Parathyroid adenoma (tissue), 2 donors: Measurements from ENCODE around the gene RAET1G.

Experiments used
- H2AFZ ChIP-seq: fragments of 300-600 bp; sonication (generic); one replicate; pipeline ENCODE4 v1.7.0; 2017; ENCODE audit warnings: antibody characterized with exemption, mild to moderate bottlenecking
- H3K27ac ChIP-seq: fragments of 300-600 bp; sonication (generic); one replicate; pipeline ENCODE4 v1.7.0; 2017
- H3K27me3 ChIP-seq: fragments of 300-600 bp; sonication (generic); one replicate; pipeline ENCODE4 v1.7.0; 2017; ENCODE audit warnings: low read length; ENCODE audit not compliant: control insufficient read depth, insufficient read depth
- H3K36me3 ChIP-seq: fragments of 300-600 bp; sonication (generic); one replicate; pipeline ENCODE4 v1.7.0; 2017; ENCODE audit warnings: low read length; ENCODE audit not compliant: control insufficient read depth, insufficient read depth
- H3K4me1 ChIP-seq: fragments of 300-600 bp; sonication (generic); one replicate; pipeline ENCODE4 v1.7.0; 2017; ENCODE audit warnings: control low read depth
- H3K4me2 ChIP-seq: fragments of 300-600 bp; sonication (generic); one replicate; pipeline ENCODE4 v1.7.0; 2017; ENCODE audit warnings: low read length
- H3K4me3 ChIP-seq: fragments of 300-600 bp; sonication (generic); one replicate; pipeline ENCODE4 v1.7.0; 2017; ENCODE audit warnings: low read depth, low read length
- H3K79me2 ChIP-seq: fragments of 300-600 bp; sonication (generic); one replicate; pipeline ENCODE4 v1.7.0; 2017; ENCODE audit warnings: control low read depth
- H3K9ac ChIP-seq: fragments of 300-600 bp; sonication (generic); one replicate; pipeline ENCODE4 v1.7.0; 2017; ENCODE audit warnings: mild to moderate bottlenecking
- H3K9me3 ChIP-seq: fragments of 300-600 bp; sonication (generic); one replicate; pipeline ENCODE4 v1.7.0; 2017; ENCODE audit warnings: low read length; ENCODE audit not compliant: control insufficient read depth
- CTCF ChIP-seq: fragments of 300-600 bp; sonication (generic); IDR thresholded peaks from one replicate; pipeline ENCODE4 v1.7.0; 2017; ENCODE audit warnings: antibody characterized with exemption, mild to moderate bottlenecking
- donor health status: primary hyperparathyroidism.

The RAET1G gene

GRCh38 chr6:149890629-149891045, 32.3 kb downstream of the RAET1G start:
- Histone ChIP-seq H3K4me2 (no peak overlapping the region), H3K79me2 (no peaks in the 10 kb centered on the region), H3K27ac (no peak overlapping the region), H3K4me1 (peaks cover 21% of the 10 kb centered on the region), H3K9ac (no peak overlapping the region), H3K36me3 (no peaks in the 10 kb centered on the region), H3K9me3 (no peaks in the 10 kb centered on the region), H3K4me3 (no peak overlapping the region), H2AFZ (no peak overlapping the region), H3K27me3 (no peaks in the 10 kb centered on the region)
- no peak for TF ChIP-seq CTCF

- no peak for TF ChIP-seq CTCF
Observed at GRCh38 chr6:149889326-149889725, 33.6 kb downstream of the RAET1G start.

GRCh38 chr6:149888659-149889058, 34.3 kb downstream of the RAET1G start:
- Histone ChIP-seq H3K9me3 (no peaks in the 10 kb centered on the region), H3K36me3 (no peaks in the 10 kb centered on the region), H3K4me1 (peaks cover 10% of the 10 kb centered on the region), H3K27ac (no peak overlapping the region), H3K9ac (no peak overlapping the region), H3K27me3 (no peaks in the 10 kb centered on the region), H2AFZ (no peak overlapping the region), H3K79me2 (no peaks in the 10 kb centered on the region), H3K4me3 (no peak overlapping the region), H3K4me2 (no peak overlapping the region)
- no peak for TF ChIP-seq CTCF

More at GRCh38 chr6:149889326-149889725, 33.6 kb downstream of the RAET1G start:
- H3K9me3 ChIP-seq = no peaks in the 10 kb centered on the region
- no peaks in the 10 kb centered on the region for H3K79me2 ChIP-seq
- no peak overlapping the region for H3K4me2 ChIP-seq
- no peak overlapping the region for H3K27ac ChIP-seq
- no peak overlapping the region for H3K9ac ChIP-seq
- H2AFZ ChIP-seq = no peak overlapping the region
- no peaks in the 10 kb centered on the region for H3K27me3 ChIP-seq
- no peak overlapping the region for H3K4me3 ChIP-seq
- peaks cover 10% of the 10 kb centered on the region for H3K4me1 ChIP-seq
- no peaks in the 10 kb centered on the region for H3K36me3 ChIP-seq

GRCh38 chr6:149888093-149888492, 34.8 kb downstream of the RAET1G start:
- H2AFZ ChIP-seq = no peak overlapping the region
- H3K4me3 ChIP-seq = no peak overlapping the region
- no peak for TF ChIP-seq CTCF
- H3K27me3 ChIP-seq = no peaks in the 10 kb centered on the region
- H3K4me2 ChIP-seq = no peak overlapping the region
- H3K4me1 ChIP-seq = peaks cover 10% of the 10 kb centered on the region
- no peak overlapping the region for H3K27ac ChIP-seq
- H3K79me2 ChIP-seq = no peaks in the 10 kb centered on the region
- H3K36me3 ChIP-seq = no peaks in the 10 kb centered on the region
- no peaks in the 10 kb centered on the region for H3K9me3 ChIP-seq
- no peak overlapping the region for H3K9ac ChIP-seq

GRCh38 chr6:149887343-149887742, 35.6 kb downstream of the RAET1G start:
- Histone ChIP-seq H3K79me2 (no peaks in the 10 kb centered on the region), H2AFZ (peak overlapping the region; percentile 65), H3K27me3 (no peaks in the 10 kb centered on the region), H3K4me2 (no peak overlapping the region), H3K9me3 (no peaks in the 10 kb centered on the region), H3K36me3 (no peaks in the 10 kb centered on the region), H3K4me3 (no peak overlapping the region), H3K9ac (no peak overlapping the region), H3K4me1 (peaks cover 10% of the 10 kb centered on the region), H3K27ac (peak overlapping the region; percentile 46)
- TF ChIP-seq CTCF = no peak
